HG02759 (cell line): ENCODE data around the gene AGER.
"Not testable (repeated sequence)": the region's sequence is repeated elsewhere in the genome, so short reads cannot be mapped to it uniquely, and the experiment has no call there.

ENCODE experiments used
- ATAC-seq: cut with Tn5 transposase; IDR thresholded peaks from one replicate; pipeline ENCODE4 v1.9.1; 2021; ENCODE audit warnings: mild to moderate bottlenecking, moderate library complexity; ENCODE audit not compliant: unreplicated experiment

Gene AGER

DNA sequence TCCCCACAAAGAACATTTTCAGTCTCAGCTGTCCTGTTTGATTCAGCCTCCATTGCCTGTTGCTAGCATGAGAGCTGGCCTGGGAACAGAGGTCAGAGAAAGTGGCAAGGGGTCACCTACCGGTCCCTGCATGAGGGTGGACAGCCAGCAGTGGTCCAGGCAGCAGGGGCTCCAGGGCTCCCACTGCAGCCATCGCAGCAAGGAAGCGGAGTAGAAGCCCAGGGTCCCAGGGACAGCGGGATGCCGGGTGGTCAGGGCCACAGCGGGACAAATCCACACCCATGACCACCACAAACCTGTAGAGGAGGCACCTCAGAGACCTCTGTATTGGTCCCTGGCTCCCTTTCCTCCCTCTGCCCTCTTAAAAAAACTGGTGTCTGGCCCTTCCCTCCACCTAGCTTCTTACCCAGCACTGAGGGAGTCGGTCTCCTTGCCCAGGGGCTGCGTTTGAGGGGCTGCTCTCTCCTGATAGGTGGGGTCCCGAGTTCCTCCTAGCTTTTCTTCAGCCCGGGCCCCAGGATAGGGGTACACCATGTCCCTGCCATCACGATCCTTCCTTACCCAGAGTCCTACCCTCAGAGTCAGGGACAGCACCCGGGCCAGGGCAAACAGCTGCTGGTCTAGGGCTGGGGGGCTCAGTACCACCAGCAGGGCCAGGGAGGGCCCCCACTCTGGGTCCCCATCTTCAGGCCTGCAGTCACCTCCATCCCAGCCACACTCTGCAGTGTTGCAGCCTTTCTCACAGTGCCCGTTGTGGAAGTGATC, 16.8 kb upstream of the AGER start:
- ATAC-seq, result no peak

GRCh38 chr6:32198866-32199265, 14.8 kb upstream of the AGER start:
- ATAC-seq, result no peak

- no peak for ATAC-seq
Observed at GRCh38 chr6:32198345-32198696, 14.3 kb upstream of the AGER start.

DNA sequence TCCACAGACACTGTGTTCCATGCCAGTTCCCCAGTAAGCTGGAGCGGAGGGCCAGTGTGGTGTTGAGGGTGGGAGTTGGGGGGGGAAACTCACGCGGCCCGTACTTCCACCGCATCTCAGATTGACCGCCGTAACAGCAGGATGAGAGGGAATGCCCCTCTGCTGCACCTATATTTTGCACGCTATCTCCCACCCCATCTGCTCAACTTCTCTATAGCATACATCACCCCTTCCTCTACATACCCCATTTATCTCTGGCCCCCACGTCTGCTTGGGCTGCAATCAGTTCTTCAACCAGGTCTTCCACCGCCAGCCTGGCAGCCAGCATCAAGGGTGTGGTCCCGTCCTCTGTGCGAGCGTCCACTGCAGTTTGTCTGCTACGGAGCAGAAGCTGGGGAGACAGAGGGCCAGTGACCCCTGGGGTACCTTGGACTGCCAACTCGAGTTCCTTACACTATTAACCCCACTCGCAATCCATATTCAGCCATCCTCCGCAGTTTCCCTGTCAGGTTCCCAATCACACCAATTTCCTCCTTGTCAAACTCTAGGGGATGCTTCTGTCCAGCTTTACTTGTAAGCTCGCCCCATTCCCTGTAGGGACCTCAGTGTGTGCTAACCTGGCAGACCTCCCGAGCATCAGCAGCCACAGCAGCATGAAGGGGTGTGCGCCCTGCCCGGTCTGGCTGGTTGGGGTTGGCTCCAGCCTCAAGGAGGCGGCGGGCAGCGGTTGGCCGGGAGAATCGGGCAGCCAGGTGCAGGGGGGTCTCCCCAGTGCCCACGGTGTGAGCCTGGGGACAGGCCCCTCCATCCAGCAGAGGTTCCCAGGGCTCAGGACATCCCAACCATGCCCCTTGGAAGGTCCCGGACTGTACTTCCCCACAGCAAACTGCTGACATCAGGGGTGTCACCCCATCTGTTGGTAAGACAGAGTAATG, 12.9 kb upstream of the AGER start:
- no peak for ATAC-seq

GRCh38 chr6:32195902-32196681, 12.0 kb upstream of the AGER start:
- peak; percentile 81 for ATAC-seq

GRCh38 chr6:32195652-32195901, 11.5 kb upstream of the AGER start:
- ATAC-seq, result peak; percentile 71

- no peak for ATAC-seq
Observed at GRCh38 chr6:32194825-32195651, 11.0 kb upstream of the AGER start.

GRCh38 chr6:32194388-32194787, 10.3 kb upstream of the AGER start:
- ATAC-seq, result no peak

GRCh38 chr6:32193096-32193495, 9.0 kb upstream of the AGER start:
- not testable (repeated sequence) for ATAC-seq

DNA sequence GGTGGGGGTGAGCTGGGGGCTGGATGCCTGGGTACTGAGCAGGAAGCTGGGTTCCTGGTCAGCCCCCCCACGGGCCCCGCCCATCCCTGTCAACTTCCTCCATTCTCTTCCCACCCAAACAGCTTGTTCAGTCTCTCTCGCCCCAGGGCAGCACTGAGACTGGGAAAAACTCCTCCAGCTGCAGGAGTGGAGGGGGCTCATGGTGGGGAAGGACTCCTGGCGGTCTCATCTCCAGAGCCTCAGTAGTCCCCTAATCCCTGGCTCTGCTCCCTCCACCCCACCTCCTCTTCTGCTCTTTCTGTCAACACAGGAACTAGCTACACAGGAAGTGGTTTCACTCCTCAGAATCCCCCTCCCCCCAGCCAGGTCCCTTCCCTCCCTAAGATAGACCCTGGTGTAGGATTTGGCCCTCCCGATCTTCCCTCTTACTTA, 8.6 kb upstream of the AGER start, which contains the start of gene GPSM3:
TSS of gene GPSM3 (minus strand) at position 36 of the 432 bp plus-strand sequence. CDS start 130 bp downstream, outside the sequence.
- no peak for ATAC-seq

DNA sequence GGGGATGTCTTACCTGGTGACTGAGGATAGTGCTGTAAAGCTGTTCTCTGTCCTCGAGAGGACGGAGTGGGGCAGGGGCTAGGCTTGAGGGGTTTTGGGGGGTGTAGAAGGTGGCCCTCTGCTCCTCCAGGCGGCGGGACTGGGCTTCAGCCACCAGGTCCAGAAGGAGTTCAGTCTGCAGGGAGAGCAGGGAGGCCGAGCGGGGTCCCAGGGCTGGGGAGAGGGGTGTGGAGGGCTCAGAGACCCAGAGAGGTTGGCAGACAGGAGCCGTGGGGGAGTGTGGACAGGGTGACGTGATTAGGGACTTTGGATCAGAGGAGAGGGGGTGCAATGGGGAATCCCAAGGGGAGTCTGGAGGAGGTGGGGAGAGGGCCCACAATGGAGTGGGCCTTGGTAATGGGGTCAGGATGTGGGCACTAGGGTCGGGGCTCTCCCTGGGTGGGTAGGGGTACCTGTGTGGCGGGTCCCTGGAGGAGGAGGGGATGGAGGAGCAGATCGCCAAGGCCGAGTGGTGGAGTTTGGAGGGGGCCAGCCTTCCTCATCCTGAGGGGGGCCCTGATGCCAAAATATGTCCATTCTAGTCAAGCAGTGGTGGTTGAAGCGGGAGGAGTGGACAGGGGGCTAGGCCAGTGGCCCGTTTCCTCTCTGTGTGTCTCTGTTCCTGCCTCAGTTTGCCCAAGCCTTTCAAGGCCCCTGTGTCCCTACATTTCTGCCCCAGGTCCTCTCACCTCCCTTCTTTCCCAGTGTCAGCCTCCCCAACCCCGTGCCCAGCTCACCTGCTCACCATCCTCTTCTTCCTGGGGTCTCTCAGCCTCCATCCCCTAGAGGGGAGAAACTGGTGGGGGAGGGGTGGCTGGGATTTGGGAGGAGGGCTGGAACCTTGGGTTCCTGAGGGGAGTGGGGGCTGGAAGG, 7.9 kb upstream of the AGER start:
- ATAC-seq, result no peak

DNA sequence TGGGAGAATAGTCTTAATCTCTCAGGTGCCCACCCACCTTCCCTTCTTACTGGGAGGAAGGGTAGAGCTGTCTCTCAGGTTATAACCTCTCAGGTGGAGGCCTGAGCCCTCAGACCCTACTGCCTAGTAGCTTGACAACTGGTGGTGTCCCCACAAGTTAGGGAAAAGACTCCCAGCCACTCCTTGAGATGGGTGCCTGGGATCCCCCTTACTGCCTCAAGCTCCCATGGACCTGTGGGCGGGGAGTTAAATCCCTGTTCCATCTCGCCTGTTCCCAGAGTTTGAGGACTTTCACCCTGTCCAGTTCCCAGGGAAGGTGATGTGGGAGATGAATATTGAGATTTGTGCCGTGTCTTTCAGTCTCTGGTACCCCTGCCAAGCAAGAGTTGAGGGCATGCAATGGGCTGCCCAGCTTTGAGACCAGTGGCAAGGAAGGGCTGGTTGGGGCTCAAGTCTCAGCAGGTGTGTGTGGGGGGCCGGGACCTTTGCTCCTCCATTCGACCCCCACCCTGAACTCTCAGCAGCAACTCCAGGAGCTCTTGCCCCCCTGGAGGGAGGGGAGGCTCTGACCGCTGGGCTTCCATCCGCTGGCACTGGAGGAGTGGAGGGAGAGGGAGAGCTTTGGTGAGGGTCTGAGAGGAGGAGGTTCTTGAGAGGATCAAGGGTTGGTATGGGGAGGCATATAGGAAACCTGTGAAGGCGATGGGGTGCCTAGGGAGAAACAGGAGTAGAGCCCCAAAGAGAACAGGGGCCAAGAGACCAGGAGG, 7.0 kb upstream of the AGER start:
- no peak for ATAC-seq

DNA sequence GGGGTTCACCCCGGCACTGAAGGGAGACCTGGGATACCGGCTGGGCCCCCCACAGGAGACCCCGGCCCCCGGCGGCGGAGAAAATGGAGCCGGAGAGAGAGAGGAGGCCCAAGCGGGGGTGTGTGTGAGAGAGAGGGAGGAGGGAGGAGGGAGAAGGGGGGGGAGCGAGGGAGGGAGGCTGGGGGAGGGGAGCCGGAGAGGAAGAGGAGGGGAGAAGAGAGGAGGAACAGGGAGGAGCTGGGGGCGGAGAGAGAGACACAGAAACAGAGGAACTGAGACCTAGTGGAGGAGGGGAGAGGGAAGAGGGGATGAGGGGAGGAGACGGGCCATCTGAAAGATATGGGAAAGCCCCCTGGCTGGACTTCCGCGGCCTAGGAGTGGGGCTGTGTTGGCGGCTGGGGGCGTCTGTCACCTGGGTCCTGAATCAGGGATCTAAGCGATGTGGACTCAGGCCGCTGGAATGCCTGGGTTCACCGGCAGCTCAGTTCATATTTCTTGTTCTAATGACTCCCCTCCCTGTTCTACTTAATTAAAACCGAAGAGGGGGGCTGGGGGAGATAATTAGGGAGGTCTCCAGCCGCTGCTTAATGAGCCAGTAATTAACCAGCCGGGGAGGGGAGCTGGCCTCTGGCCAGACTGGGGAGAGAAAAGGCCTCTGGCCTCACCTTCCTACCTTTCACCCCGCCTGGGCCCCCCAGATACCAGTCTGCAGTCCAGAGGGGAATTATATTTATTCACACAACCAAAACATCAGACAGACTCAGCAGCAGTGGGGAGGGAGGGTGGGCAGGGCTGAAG, 6.2 kb upstream of the AGER start, which contains the start of gene PBX2:
TSS of gene PBX2 (minus strand) at position 149 of the 798 bp plus-strand sequence. CDS start 287 bp downstream, outside the sequence.
- peak; percentile 68 for ATAC-seq

- no peak for ATAC-seq
Observed at GRCh38 chr6:32189742-32190053, 5.6 kb upstream of the AGER start.

DNA sequence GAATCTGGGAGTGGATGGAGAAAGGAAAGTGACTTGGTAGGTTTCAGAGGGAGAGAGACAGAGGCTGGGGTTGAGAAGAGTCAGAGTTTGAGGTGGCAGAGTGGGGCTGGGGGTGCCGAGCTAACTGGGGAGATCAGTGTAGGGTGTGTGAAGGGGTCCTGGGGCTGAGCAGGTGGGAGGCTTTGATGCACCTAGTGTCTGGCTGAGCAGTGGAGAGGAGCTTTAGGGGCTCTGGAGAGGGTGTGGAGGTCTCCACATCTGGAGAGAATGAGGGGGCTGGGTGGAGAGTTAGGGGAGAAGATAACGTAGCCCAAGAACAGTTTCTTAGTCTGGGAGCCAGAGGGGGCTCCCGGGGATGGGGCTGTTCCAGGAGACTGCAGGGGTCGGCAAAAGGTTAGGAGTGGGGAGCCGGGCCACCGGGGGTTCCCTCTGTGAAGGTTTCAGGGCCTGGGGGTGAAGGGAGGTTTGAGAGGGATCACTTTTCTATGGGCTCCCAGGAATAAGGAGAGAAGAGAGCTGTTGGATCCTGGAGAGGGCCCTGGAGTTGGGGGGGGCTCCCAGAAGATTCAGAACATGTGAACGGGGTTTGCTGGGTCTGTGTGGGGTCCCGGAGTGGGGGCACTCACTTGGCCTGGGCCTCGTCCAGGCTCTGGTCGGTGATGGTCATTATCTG, 5.2 kb upstream of the AGER start:
- no peak for ATAC-seq

- no peak for ATAC-seq
Observed at GRCh38 chr6:32188381-32189068, 4.5 kb upstream of the AGER start.
